Measurements from ENCODE around the gene TMEM108. TPM values are rescaled to one million over a fixed set of nuclear protein-coding genes. Genes with fewer than 3 reads are reported as not detected.
"Not testable (repeated sequence)": the region's sequence is repeated elsewhere in the genome, so short reads cannot be mapped to it uniquely, and the experiment has no call there.

Gene TMEM108
- total RNA-seq, result under 1 TPM in 2 of 6 experiments, not detected in 4; 0.10 to 0.20 TPM
- long read RNA-seq, result 0 reads

GRCh38 chr3:133038089-133038730 lies at the start of gene TMEM108:
Gene TMEM108, plus strand, starts transcription at chr3:133038391.
- Histone ChIP-seq H3K36me3 (no peaks in the 10 kb centered on the region), H3K4me3 (peak within 1 kb of the TSS; percentile 39 to 51 (median 43)), H3K27me3 (peaks cover 13 to 19% of the 10 kb centered on the region in 2 donors), H3K9me3 (no peaks in the 10 kb centered on the region), H3K4me1 (peaks cover 0 to 15% (median 0%) of the 10 kb centered on the region in 4 donors), H3K27ac (no peak within 1 kb of the TSS)
- WGBS (ENCODE audit: insufficient coverage, low coverage, low lambda C conversion rate, missing lambda C conversion rate), result 8% methylated on average over 29 of the region's 57 CpGs
- ATAC-seq, result peak; percentile 64 to 74 (median 70)
- TF ChIP-seq POLR2A (IDR thresholded peaks at IDR 0.05), result no peak
- TF ChIP-seq, protein P1, sequence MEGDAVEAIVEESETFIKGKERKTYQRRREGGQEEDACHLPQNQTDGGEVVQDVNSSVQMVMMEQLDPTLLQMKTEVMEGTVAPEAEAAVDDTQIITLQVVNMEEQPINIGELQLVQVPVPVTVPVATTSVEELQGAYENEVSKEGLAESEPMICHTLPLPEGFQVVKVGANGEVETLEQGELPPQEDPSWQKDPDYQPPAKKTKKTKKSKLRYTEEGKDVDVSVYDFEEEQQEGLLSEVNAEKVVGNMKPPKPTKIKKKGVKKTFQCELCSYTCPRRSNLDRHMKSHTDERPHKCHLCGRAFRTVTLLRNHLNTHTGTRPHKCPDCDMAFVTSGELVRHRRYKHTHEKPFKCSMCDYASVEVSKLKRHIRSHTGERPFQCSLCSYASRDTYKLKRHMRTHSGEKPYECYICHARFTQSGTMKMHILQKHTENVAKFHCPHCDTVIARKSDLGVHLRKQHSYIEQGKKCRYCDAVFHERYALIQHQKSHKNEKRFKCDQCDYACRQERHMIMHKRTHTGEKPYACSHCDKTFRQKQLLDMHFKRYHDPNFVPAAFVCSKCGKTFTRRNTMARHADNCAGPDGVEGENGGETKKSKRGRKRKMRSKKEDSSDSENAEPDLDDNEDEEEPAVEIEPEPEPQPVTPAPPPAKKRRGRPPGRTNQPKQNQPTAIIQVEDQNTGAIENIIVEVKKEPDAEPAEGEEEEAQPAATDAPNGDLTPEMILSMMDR (IDR thresholded peaks at IDR 0.05), result no peak
- peak; percentile 55 to 63 (median 62) for DNase-seq
- intact Hi-C loops (cut with DNase I), result no loop called here

GRCh38 chr3:132995971-132996370 lies 42.2 kb upstream of the TMEM108 start:
- H3K36me3 ChIP-seq, result no peaks in the 10 kb centered on the region
- intact Hi-C loops (cut with DNase I), result no loop called here
- ATAC-seq (no peak), DNase-seq (no peak)
- 64% methylated on average over 1 of the region's 1 CpG for WGBS (ENCODE audit: insufficient coverage, low coverage, low lambda C conversion rate, missing lambda C conversion rate)
- no peaks in the 10 kb centered on the region for H3K27me3 ChIP-seq
- H3K9me3 ChIP-seq, result no peaks in the 10 kb centered on the region
- no peak overlapping the region for H3K4me3 ChIP-seq
- no peaks in the 10 kb centered on the region for H3K4me1 ChIP-seq
- no peak for TF ChIP-seq POLR2A (IDR thresholded peaks at IDR 0.05)
- TF ChIP-seq, protein P1 (IDR thresholded peaks at IDR 0.05), result no peak
- no peak overlapping the region for H3K27ac ChIP-seq

- DNase-seq (no peak), ATAC-seq (no peak)
- intact Hi-C loops (cut with DNase I), result no loop called here
- no peaks in the 10 kb centered on the region for H3K27me3 ChIP-seq
- no peak overlapping the region for H3K27ac ChIP-seq
- no peak overlapping the region for H3K4me3 ChIP-seq
- TF ChIP-seq, protein P1 (IDR thresholded peaks at IDR 0.05), result no peak
- no peak for TF ChIP-seq POLR2A (IDR thresholded peaks at IDR 0.05)
- no peaks in the 10 kb centered on the region for H3K9me3 ChIP-seq
- H3K36me3 ChIP-seq, result no peaks in the 10 kb centered on the region
- 88% methylated on average over 2 of the region's 2 CpGs for WGBS (ENCODE audit: insufficient coverage, low coverage, low lambda C conversion rate, missing lambda C conversion rate)
- no peaks in the 10 kb centered on the region for H3K4me1 ChIP-seq
Observed at GRCh38 chr3:132997404-132998185, 40.6 kb upstream of the TMEM108 start.

- ATAC-seq; H3K36me3 ChIP-seq; H3K27me3 ChIP-seq; DNase-seq; H3K9me3 ChIP-seq; H3K4me3 ChIP-seq; H3K27ac ChIP-seq; intact Hi-C loops (cut with DNase I); H3K4me1 ChIP-seq: not testable (repeated sequence)
- no CpG with 5 or more reads among the region's 9 CpGs for WGBS (ENCODE audit: insufficient coverage, low coverage, low lambda C conversion rate, missing lambda C conversion rate)
Observed at GRCh38 chr3:133005032-133005431, 33.2 kb upstream of the TMEM108 start.

GRCh38 chr3:133007601-133008000 lies 30.6 kb upstream of the TMEM108 start:
- no peak for TF ChIP-seq POLR2A (IDR thresholded peaks at IDR 0.05)
- TF ChIP-seq, protein P1 (IDR thresholded peaks at IDR 0.05), result no peak
- DNase-seq (no peak), ATAC-seq (no peak)
- H3K4me3 ChIP-seq, result no peak overlapping the region
- no peaks in the 10 kb centered on the region for H3K9me3 ChIP-seq
- intact Hi-C loops (cut with DNase I), result no loop called here
- no peak overlapping the region for H3K27ac ChIP-seq
- WGBS (ENCODE audit: insufficient coverage, low coverage, low lambda C conversion rate, missing lambda C conversion rate), result 54% methylated on average over 2 of the region's 2 CpGs
- no peaks in the 10 kb centered on the region for H3K36me3 ChIP-seq
- H3K27me3 ChIP-seq, result no peaks in the 10 kb centered on the region
- no peaks in the 10 kb centered on the region for H3K4me1 ChIP-seq
